Measurements from ENCODE around the gene IFNA21.
"Not testable (repeated sequence)": the region's sequence is repeated elsewhere in the genome, so short reads cannot be mapped to it uniquely, and the experiment has no call there.

GRCh38 chr9:21182810-21183736 lies 16.6 kb upstream of the IFNA21 start:
- TF ChIP-seq CTCF (IDR thresholded peaks at IDR 0.05; ENCODE audit: low read depth, low read length, poor library complexity, severe bottlenecking): peak; percentile 66
- not testable (repeated sequence) for TF ChIP-seq EZH2phosphoT487 (IDR thresholded peaks at IDR 0.05; ENCODE audit: borderline replicate concordance, low read length)

Measured in DOHH2 (cell line).